K562 (cell line): ENCODE data around the gene SIRT2. TPM values are rescaled to one million over a fixed set of nuclear protein-coding genes. Genes with fewer than 3 reads are reported as not detected.
A peak's percentile ranks its signal among the peaks of the same experiment; 100 is the strongest.

Experiments
- BRD9 ChIP-seq: fragments of 450-650 bp; IDR thresholded peaks from 2 replicates; pipeline ENCODE4 v1.6.1; 2018; ENCODE audit warnings: low read depth; ENCODE audit not compliant: partially characterized antibody
- CUX1 ChIP-seq: fragments of 200-800 bp; sonication (Bioruptor generic); IDR thresholded peaks from 2 replicates; pipeline ENCODE4 v1.6.1; 2016; ENCODE audit warnings: missing genetic modification characterization, missing compliant biosample characterization
- FOXJ3 ChIP-seq: sonication (generic); formaldehyde crosslinking; IDR thresholded peaks from 2 replicates; pipeline ENCODE4 v1.4.0; 2020; ENCODE audit warnings: mild to moderate bottlenecking, missing genetic modification reagents
- FOXK2 ChIP-seq, 2 experiments: fragments of 450-650 bp; IDR thresholded peaks in 1 of 2; conservative IDR thresholded peaks in 1 of 2; 2 replicates each; pipeline ENCODE4 v1.6.1; 2016; ENCODE audit warnings: low read depth in 2 of 2, mild to moderate bottlenecking in 1 of 2
- HMBOX1 ChIP-seq: sonication (generic); IDR thresholded peaks from 2 replicates; pipeline ENCODE4 v1.6.1; 2016
- IRF2 ChIP-seq: sonication (generic); formaldehyde crosslinking; IDR thresholded peaks from 2 replicates; pipeline ENCODE4 v1.8.1; 2022; ENCODE audit warnings: mild to moderate bottlenecking, missing genetic modification reagents
- MBD1 ChIP-seq: fragments of 250-450 bp; sonication (Bioruptor Pico); IDR thresholded peaks from 2 replicates; pipeline ENCODE4 v1.8.0; 2022; ENCODE audit warnings: inconsistent platforms
- MYBL2 ChIP-seq, 2 experiments: fragments of 450-650 bp in 1 of 2; sonication (generic) in 1 of 2; formaldehyde crosslinking in 1 of 2; IDR thresholded peaks; 2 replicates each; pipeline versions ENCODE4 v1.6.1 to v1.8.1; 2017 to 2022; ENCODE audit warnings: borderline replicate concordance in 1 of 2, inconsistent platforms in 1 of 2, low read depth in 1 of 2, mild to moderate bottlenecking in 1 of 2, missing genetic modification reagents in 1 of 2, moderate library complexity in 1 of 2
- SMARCC2 ChIP-seq: fragments of 450-650 bp; IDR thresholded peaks from 2 replicates; pipeline ENCODE4 v1.6.1; 2017; ENCODE audit warnings: antibody characterized with exemption, moderate library complexity, mild to moderate bottlenecking, low read depth
- SP1 ChIP-seq: sonication (generic); formaldehyde crosslinking; IDR thresholded peaks from 2 replicates; pipeline ENCODE4 v1.8.1; 2022; ENCODE audit warnings: mild to moderate bottlenecking, missing genetic modification reagents
- TCF15 ChIP-seq: fragments of 250-450 bp; sonication (Bioruptor Pico); IDR thresholded peaks from 2 replicates; pipeline ENCODE4 v1.8.0; 2022; ENCODE audit warnings: moderate library complexity, mild to moderate bottlenecking, inconsistent platforms
- YY1 ChIP-seq, 3 experiments: IDR thresholded peaks; 2 replicates each; pipeline ENCODE4 v1.6.1; 2011; ENCODE audit warnings: low read length in 2 of 3, mild to moderate bottlenecking in 2 of 3, moderate library complexity in 2 of 3, borderline replicate concordance in 1 of 3, control low read depth in 1 of 3, low read depth in 1 of 3; ENCODE audit not compliant: insufficient read depth in 3 of 3, insufficient replicate concordance in 2 of 3, control insufficient read depth in 1 of 3, insufficient read length in 1 of 3; ENCODE audit errors: extremely low read depth in 1 of 3
- ZNF584 ChIP-seq: fragments of 200-800 bp; sonication (Bioruptor generic); IDR thresholded peaks from 2 replicates; pipeline ENCODE4 v1.6.1; 2016; ENCODE audit warnings: low read depth, mild to moderate bottlenecking, missing genetic modification characterization, missing compliant biosample characterization
- ZNF589 ChIP-seq: fragments of 200-800 bp; sonication (Bioruptor generic); IDR thresholded peaks from 2 replicates; pipeline ENCODE4 v1.6.1; 2016; ENCODE audit warnings: low read depth, missing genetic modification characterization, missing compliant biosample characterization
- ZNF707 ChIP-seq: fragments of 250-450 bp; sonication (Bioruptor Pico); conservative IDR thresholded peaks from 2 replicates; pipeline ENCODE4 v1.8.0; 2022; ENCODE audit warnings: inconsistent platforms, mild to moderate bottlenecking, moderate library complexity
- polyA plus RNA-seq, 8 experiments: library from polyadenylated mRNA; depleted of rRNA in 4 of 8; stranded (reverse) in 5 of 8; unstranded in 3 of 8; fragments of >200 nt; fragmentation: Nextera tagmentation in 2 of 8; fragmentation: Illumina TruSeq in 1 of 8; extraction: Ambion mirVana in 2 of 8; extraction: Trizol in 1 of 8; gene quantifications; 2 replicates each; pipeline versions ENCODE4 v1.2.1 to v1.2.3, GENCODE V29; 2011 to 2014; ENCODE audit warnings: inconsistent platforms in 1 of 8, missing spikeins in 1 of 8
- total RNA-seq, 7 experiments: library from RNA; depleted of rRNA in 6 of 7; stranded (reverse); fragments of >200 nt in 6 of 7; fragmentation: Illumina TruSeq in 2 of 7; extraction: Trizol in 2 of 7; gene quantifications; 2 replicates each; pipeline versions ENCODE4 v1.2.1 to v1.2.3, GENCODE V29; 2011 to 2021; ENCODE audit warnings: low replicate concordance in 1 of 7
- TF ChIP-seq, protein P1 (sequence below): fragments of 450-650 bp; formaldehyde crosslinking; IDR thresholded peaks from 2 replicates; pipeline ENCODE4 v1.4.0; 2020; ENCODE audit warnings: mild to moderate bottlenecking, moderate library complexity

The SIRT2 gene
- total and polyA plus RNA-seq, 9 of the 15 experiments (the other 6 are each of a cell fraction or from before 2014, with no cell fraction given), result 2.3 to 35.2 (median 22.9) TPM

DNA sequence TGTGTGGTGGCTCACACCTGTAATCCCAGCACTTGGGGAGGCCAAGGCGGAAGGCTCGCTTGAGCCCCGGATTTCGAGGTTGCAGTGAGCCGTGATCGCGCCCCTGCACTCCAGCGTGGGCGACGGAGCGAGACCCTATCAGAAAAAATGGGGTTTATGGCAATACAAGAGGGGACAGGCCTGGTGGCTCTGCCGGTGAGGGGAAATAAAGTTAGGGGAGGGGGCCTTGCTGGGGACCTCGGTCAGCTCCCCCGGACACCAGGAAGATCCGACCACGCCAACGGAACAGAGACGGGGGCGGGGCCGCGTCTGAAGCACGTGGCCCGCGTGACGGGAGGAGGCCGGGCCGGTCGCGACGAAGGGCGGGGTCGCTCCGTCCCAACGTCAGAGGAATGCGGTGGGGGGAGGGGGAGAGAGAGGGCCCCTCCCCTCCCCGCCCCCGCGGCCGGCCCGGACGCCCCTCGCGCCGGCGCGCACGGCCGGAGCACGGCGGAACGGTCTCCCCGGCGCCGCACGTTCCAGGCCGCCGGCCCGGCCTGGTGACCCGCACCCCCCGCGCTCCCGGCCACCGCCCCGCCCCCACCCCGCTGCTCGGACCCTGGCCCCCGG, 47.7 kb downstream of the SIRT2 start (continued):
- TF ChIP-seq MBD1 (CRISPR knock-in tag) (no peak), CUX1 (CRISPR knock-in tag) (no peak), ZNF589 (CRISPR knock-in tag) (no peak), FOXK2 (conservative IDR thresholded peaks at IDR 0.05 in 1 of 2, IDR thresholded peaks at IDR 0.05 in 1 of 2; ENCODE audit: low read depth in 2 of 2) (peak; percentile 49 to 64; a peak in 1 of 4 replicates), TCF15 (no peak), BRD9 (peak; percentile 48), SP1 (CRISPR knock-in tag) (peak; percentile 88), MYBL2 (IDR thresholded peaks at IDR 0.05; ENCODE audit: low read depth) (no peak), MYBL2 (CRISPR knock-in tag; IDR thresholded peaks at IDR 0.05; ENCODE audit: borderline replicate concordance) (no peak), FOXJ3 (CRISPR knock-in tag) (no peak), ZNF584 (CRISPR knock-in tag) (no peak), SMARCC2 (no peak), HMBOX1 (no peak), IRF2 (CRISPR knock-in tag) (no peak), ZNF707 (no peak), YY1 (IDR thresholded peaks at IDR 0.05; ENCODE audit: borderline replicate concordance in 1 of 3, control insufficient read depth in 1 of 3, extremely low read depth in 1 of 3, insufficient read depth in 3 of 3, insufficient read length in 1 of 3, insufficient replicate concordance in 2 of 3, low read depth in 1 of 3, low read length in 2 of 3) (peak in 1 of 3 experiments; percentile 61)
- TF ChIP-seq, protein P1, sequence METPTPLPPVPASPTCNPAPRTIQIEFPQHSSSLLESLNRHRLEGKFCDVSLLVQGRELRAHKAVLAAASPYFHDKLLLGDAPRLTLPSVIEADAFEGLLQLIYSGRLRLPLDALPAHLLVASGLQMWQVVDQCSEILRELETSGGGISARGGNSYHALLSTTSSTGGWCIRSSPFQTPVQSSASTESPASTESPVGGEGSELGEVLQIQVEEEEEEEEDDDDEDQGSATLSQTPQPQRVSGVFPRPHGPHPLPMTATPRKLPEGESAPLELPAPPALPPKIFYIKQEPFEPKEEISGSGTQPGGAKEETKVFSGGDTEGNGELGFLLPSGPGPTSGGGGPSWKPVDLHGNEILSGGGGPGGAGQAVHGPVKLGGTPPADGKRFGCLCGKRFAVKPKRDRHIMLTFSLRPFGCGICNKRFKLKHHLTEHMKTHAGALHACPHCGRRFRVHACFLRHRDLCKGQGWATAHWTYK (CRISPR knock-in tag), result no peak
